ENCODE measurements around the gene SND1.

The SND1 gene

GRCh38 chr7:127776776-127777386, 124.9 kb downstream of the SND1 start:
- no peak for DNase-seq

DNA sequence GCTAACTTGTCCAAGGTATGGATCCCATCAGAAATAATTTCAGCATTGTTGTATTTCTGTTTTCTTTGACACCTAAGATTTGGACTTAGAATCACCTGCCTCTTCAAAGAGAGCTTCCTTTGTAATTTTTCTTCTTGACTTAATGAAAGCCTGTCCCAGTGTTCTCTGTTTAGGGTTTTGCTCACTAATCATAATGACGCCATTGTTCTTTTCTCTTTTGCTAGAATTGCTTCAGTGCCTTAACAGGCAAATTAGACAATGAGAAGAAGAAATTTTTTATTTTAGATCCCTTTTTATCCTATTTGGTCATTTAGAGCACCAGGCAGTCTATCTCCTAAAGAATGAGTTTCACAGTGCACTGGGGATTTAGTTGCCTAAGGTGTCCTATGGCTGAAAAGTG, 128.5 kb downstream of the SND1 start:
- DNase-seq, result no peak

DNA sequence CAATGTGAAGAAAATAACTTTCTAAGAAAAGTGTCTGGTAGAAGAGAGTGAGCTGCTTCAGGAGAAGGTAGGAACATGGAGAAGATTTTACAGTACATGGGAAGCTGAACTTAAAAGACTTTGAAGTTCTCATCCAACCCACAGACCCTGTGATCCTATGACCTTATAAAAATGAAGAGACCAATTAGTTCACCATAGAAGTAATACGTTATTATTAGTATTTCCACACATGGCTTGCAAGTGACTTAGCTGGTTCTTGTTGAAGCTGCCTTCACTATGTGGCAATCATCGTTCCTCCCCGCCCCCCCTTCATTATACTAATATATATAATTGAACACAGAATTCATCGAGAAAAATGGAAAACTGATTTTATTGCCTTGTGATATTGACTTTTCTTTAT, 129.1 kb downstream of the SND1 start:
- DNase-seq, result no peak

- no peak for DNase-seq
Measured at GRCh38 chr7:127782075-127782474, 130.1 kb downstream of the SND1 start.

- DNase-seq, result no peak
Measured at GRCh38 chr7:127782654-127783559, 130.9 kb downstream of the SND1 start.

- no peak for DNase-seq
Measured at GRCh38 chr7:127786184-127786583, 134.2 kb downstream of the SND1 start.

GRCh38 chr7:127789031-127789430, 137.0 kb downstream of the SND1 start:
- no peak for DNase-seq

DNA sequence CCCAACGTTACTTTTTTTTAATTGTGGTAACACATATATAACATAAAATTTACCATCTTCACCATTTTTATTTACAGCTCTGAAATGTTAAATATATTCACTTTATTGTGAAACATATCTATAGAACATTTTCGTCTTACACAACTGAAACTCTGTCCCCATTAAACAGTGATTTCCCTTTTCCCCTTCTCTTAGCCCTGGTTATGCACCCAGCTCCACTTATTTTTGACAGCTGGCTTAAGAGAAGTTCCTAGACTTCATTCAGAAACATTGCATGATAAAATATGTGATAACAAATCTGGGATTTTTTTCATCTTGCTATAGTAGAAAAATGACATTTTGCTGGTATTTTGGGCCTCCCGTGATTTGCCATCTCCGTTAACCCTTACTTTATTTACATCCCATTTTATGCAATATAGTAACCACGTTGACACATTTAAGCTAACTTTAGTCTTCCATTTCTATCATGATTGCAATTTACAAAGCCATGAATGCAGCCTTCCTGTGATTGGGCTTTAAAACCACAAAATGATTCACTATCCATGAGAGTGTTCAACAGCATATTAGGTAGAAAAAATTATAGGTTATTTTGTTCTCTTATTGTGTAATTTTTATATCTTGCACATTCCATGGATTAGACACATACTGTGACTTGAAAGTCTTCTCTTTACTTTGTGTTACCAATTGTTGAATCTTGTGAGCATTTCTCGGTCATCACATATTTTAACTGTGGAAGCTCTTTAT, 139.6 kb downstream of the SND1 start:
- no peak for DNase-seq

GRCh38 chr7:127792528-127793342, 140.7 kb downstream of the SND1 start:
- DNase-seq, result peak; percentile 58

DNA sequence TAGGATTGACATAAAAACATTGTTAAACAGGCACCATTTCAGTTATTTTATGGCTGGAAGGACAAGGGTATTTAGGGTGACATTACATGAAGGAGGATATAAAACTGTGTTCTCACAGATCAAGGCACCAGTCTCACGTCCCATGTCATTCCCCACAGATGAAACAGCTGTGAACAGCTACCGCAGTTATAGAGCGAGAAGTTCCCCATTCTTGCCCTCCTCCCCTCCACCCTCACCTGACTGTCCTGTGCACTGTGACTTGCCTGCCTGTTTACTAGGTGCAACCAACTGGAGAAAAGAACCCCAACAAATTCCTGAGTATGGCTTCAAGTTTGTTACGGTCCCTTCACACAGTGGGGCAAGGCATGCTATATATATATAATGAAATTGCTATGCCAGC, 141.6 kb downstream of the SND1 start:
- no peak for DNase-seq

- no peak for DNase-seq
Measured at GRCh38 chr7:127794136-127794535, 142.1 kb downstream of the SND1 start.

GRCh38 chr7:127794551-127794950, 142.6 kb downstream of the SND1 start:
- DNase-seq, result no peak

DNA sequence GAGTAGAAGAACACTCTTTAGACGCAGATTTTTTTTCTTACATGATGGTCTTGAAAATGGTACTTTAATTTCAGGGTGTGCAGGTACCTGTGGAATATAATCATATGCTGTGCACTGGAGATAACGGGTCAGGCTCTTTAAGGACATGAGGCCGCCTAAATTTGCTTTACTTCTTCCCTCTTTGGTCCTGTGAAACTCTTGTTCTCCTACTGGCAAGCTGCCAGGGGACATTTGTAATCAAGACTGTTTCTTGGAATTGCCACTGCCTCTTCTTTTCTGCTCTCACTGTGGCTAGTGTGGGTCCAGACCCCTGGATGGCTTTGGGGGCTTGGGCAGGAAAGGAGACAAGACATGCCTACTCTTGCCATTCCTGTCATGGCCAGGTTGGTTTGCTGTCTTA, 146.0 kb downstream of the SND1 start:
- DNase-seq, result no peak

- no peak for DNase-seq
Measured at GRCh38 chr7:127798769-127799372, 146.9 kb downstream of the SND1 start.

DNA sequence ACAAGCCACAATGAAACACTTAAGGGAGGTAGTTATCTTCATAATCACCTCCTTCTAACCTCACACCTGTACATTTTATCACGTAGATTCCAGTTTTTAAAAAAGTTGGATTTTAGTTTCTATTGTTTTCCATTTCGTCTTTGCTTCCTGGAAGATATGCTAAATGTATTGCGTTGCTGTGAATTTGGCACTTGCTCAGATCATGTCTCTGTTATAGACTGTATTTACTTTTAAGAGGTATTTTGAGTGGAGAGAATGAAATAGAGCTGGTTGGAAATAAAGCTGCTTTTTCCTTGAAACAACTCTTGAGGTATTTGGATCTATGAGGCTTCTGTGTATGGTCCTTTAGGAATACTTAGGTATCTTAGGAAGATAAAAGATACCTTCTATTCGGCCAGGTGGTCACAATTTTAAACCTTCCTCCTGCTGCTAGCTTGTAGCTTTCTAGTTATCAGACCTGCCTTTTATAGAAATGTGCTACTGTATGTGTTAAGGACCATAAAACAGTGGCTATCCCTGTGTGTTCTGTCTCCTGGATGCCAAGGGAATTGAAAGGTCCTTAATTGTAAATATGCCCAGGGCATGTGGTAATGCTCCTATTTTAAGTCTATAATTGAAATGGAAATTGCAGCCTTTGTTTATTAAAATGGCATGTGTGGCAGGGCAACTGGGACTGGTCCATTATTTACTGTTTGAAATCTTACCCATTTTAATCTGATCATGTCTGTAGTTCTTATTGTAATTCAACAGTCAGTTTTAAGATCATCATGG, 147.7 kb downstream of the SND1 start:
- no peak for DNase-seq

DNA sequence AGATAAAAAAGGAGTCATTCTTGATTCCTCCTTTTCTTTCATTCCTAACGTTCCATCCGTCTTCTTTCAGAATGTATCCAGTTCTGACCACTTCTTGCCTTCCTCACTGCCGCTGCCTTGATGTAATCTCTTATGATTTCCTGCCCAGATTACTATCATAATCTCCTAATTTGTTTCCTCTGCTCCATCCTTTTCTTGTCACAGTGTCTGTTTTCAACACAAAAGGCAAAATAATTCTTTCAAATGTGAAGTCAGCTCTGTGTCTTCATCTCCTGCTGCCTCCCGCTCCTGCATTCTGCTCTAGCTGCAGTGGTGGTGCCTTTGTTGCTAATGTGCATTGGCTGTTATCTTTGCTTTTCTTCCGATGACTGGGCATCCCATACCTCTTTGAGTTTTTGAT, 150.9 kb downstream of the SND1 start:
- DNase-seq, result no peak

- DNase-seq, result no peak
Measured at GRCh38 chr7:127803626-127804025, 151.6 kb downstream of the SND1 start.

DNA sequence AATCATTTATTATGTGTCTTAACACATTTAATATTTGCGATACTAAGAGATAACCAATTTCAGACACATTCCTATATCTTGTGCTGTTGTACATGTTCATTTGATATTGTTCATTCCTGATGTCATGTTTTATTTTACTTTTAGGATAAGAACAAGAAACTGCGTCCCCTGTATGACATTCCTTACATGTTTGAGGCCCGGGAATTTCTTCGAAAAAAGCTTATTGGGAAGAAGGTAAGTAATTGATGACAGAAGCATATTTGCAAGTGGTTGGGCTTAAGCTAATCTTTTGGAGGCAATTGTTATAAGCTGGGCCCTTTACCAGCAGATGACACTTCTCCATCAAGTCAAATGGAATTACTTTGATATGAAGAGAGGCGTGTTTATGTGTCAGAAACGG, 155.3 kb downstream of the SND1 start:
- DNase-seq, result no peak

DNA sequence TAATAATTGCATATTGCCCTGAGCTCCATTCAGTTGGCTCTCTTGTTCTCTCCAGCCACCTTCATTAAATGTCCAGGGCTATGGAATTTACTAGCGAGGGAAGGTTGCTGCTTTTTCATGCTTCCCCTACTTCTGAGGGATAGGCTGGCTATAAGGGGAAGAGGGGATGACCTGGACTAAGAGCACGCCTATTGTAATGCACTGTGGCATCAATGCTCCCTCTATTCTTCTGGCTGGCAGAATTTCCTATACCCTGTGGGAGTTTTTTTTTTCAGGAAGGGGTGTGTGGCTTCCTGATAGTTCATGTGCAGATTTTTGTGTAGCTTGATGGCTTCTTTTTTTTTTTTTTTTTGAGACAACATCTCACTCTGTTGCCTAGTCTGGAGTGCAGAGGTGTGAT, 155.8 kb downstream of the SND1 start:
- DNase-seq, result no peak

GRCh38 chr7:127809261-127809702, 157.3 kb downstream of the SND1 start:
- peak; percentile 23 for DNase-seq

DNA sequence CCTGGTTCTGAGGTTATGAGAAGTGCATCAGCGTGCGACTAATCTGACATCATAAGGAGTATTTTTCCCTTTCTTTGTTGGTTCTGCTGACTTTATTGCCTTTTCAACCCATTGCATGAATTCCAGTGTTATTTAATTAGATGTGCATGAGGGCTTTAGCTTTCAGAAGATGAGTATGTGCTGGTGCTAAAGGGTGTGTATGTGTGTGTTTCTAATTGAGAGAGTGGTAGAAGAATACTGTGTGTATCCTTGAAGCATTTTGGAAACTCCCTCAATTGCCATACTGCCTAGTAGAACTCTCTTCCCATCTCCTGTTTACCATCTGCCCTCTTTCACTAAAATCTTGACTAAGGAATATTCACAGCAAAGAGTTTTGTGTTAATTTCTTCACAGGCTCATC, 158.1 kb downstream of the SND1 start:
- DNase-seq, result no peak

All from activated CD4-positive, alpha-beta T cell treated with anti-CD3 and anti-CD28 coated beads for 48 hours (primary cell).